PC-9 (cell line): ENCODE measurements around the gene UVRAG. TPM values are rescaled to one million over a fixed set of nuclear protein-coding genes. Genes with fewer than 3 reads are reported as not detected.
"Not testable (repeated sequence)": the region's sequence is repeated elsewhere in the genome, so short reads cannot be mapped to it uniquely, and the experiment has no call there.

ENCODE experiments used
- BruUV-seq: library from RNA; stranded (reverse); fragments of 400-500 nt; replicated peaks from 2 replicates; lab custom pipeline; 2021; lab: Mats Ljungman, UMichigan
- CTCF ChIA-PET: fragments of 300-600 bp; sonication (Branson Sonifier 250); formaldehyde crosslinking; loops from one replicate; lab custom pipeline; 2022; ENCODE audit warnings: antibody characterized with exemption; lab: Charles Lee
- POLR2A ChIA-PET: fragments of 300-600 bp; sonication (Branson Sonifier 250); formaldehyde crosslinking; loops from one replicate; lab custom pipeline; 2022; ENCODE audit warnings: antibody characterized with exemption; ENCODE audit not compliant: unreplicated experiment; lab: Charles Lee
- DNase-seq, 2 experiments: peaks; one replicate each; pipeline versions ENCODE4 v3.0.0 to v3.0.0-alpha.2; 2015 to 2022; ENCODE audit warnings: mixed read lengths in 1 of 2
- H2AFZ ChIP-seq: fragments of 200-600 bp; sonication (generic); 2 replicates; pipeline ENCODE4 v1.8.1; 2017; ENCODE audit warnings: antibody characterized with exemption
- H3F3A ChIP-seq: fragments of 200-600 bp; sonication (generic); 2 replicates; pipeline ENCODE4 v1.8.1; 2017; ENCODE audit warnings: antibody characterized with exemption, mild to moderate bottlenecking, low read depth; ENCODE audit not compliant: insufficient read depth
- H3K27ac ChIP-seq: fragments of 200-600 bp; sonication (generic); 2 replicates; pipeline ENCODE4 v1.6.1; 2016; ENCODE audit warnings: mixed run types
- H3K27me3 ChIP-seq: fragments of 200-600 bp; sonication (generic); 2 replicates; pipeline ENCODE4 v1.6.1; 2016; ENCODE audit warnings: low read depth, mixed run types; ENCODE audit not compliant: insufficient read depth
- H3K36me3 ChIP-seq: fragments of 200-600 bp; sonication (generic); 2 replicates; pipeline ENCODE4 v1.6.1; 2016; ENCODE audit warnings: low read depth, mixed run types
- H3K4me1 ChIP-seq: fragments of 200-600 bp; sonication (generic); replicated peaks from 2 replicates; pipeline ENCODE4 v1.6.1; 2016; ENCODE audit warnings: mixed run types; ENCODE audit not compliant: insufficient read depth
- H3K4me2 ChIP-seq: fragments of 200-600 bp; sonication (generic); 2 replicates; pipeline ENCODE4 v1.6.1; 2017; ENCODE audit warnings: mixed run types
- H3K4me3 ChIP-seq: fragments of 200-600 bp; sonication (generic); 2 replicates; pipeline ENCODE4 v1.6.1; 2016; ENCODE audit warnings: mixed run types
- H3K79me2 ChIP-seq: fragments of 200-600 bp; sonication (generic); 2 replicates; pipeline ENCODE4 v1.6.1; 2017; ENCODE audit warnings: low read depth, mixed run types
- H3K9me2 ChIP-seq: fragments of 200-600 bp; sonication (generic); 2 replicates; pipeline ENCODE4 v1.8.1; 2017; ENCODE audit warnings: mild to moderate bottlenecking; ENCODE audit not compliant: insufficient read depth
- H3K9me3 ChIP-seq: fragments of 200-600 bp; sonication (generic); 2 replicates; pipeline ENCODE4 v1.8.1; 2016; ENCODE audit warnings: low read depth; ENCODE audit not compliant: insufficient read depth
- H4K20me1 ChIP-seq: fragments of 200-600 bp; sonication (generic); 2 replicates; pipeline ENCODE4 v1.8.1; 2017; ENCODE audit not compliant: insufficient read depth
- EZH2 ChIP-seq: fragments of 200-600 bp; sonication (generic); IDR thresholded peaks from 2 replicates; pipeline ENCODE4 v1.8.0; 2017; ENCODE audit warnings: antibody characterized with exemption, low read depth
- intact Hi-C: fragments of 100-400 bp; cut with micrococcal nuclease; formaldehyde crosslinking; loops from one replicate; pipeline ENCODE4 v1.10.0; 2022; ENCODE audit not compliant: unreplicated experiment
- total RNA-seq: library from RNA; stranded (reverse); gene quantifications from 2 replicates; pipeline ENCODE4 v1.2.3, GENCODE V29; 2021
- TF ChIP-seq, protein P1 (sequence below): fragments of 200-600 bp; sonication (generic); conservative IDR thresholded peaks from 2 replicates; pipeline ENCODE4 v1.6.1; 2017; ENCODE audit warnings: mixed run types, antibody characterized with exemption, mild to moderate bottlenecking, moderate library complexity

Gene UVRAG
- total RNA-seq, 1 experiment from 2014 or later, result 20.4 TPM

GRCh38 chr11:75851203-75851602 is 36.2 kb downstream of the UVRAG start:
- TF ChIP-seq EZH2, result no peak
- TF ChIP-seq, protein P1, sequence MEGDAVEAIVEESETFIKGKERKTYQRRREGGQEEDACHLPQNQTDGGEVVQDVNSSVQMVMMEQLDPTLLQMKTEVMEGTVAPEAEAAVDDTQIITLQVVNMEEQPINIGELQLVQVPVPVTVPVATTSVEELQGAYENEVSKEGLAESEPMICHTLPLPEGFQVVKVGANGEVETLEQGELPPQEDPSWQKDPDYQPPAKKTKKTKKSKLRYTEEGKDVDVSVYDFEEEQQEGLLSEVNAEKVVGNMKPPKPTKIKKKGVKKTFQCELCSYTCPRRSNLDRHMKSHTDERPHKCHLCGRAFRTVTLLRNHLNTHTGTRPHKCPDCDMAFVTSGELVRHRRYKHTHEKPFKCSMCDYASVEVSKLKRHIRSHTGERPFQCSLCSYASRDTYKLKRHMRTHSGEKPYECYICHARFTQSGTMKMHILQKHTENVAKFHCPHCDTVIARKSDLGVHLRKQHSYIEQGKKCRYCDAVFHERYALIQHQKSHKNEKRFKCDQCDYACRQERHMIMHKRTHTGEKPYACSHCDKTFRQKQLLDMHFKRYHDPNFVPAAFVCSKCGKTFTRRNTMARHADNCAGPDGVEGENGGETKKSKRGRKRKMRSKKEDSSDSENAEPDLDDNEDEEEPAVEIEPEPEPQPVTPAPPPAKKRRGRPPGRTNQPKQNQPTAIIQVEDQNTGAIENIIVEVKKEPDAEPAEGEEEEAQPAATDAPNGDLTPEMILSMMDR, result no peak
- H2AFZ ChIP-seq, result no peak overlapping the region
- intact Hi-C loops, result no loop called here
- CTCF ChIA-PET, result interaction anchor here (0.7 kb wide), 1 partner anchor 145 kb away, joined by 5 read pairs; no protein-coding TSS in a partner anchor
- H4K20me1 ChIP-seq, result no peaks in the 10 kb centered on the region
- H3K36me3 ChIP-seq, result no peaks in the 10 kb centered on the region; the same call in 1 of the 2 replicates
- no peak overlapping the region for H3K4me3 ChIP-seq
- no peaks in the 10 kb centered on the region for H3K9me2 ChIP-seq
- H3K27ac ChIP-seq, result no peak overlapping the region
- BruUV-seq, result no TSS peak
- POLR2A ChIA-PET, result interaction anchor here (0.6 kb wide), 1 partner anchor 309 kb away, joined by 4 read pairs; no protein-coding TSS in a partner anchor
- no peaks in the 10 kb centered on the region for H3F3A ChIP-seq
- H3K9me3 ChIP-seq, result no peaks in the 10 kb centered on the region
- H3K4me1 ChIP-seq, result no peaks in the 10 kb centered on the region
- no peaks in the 10 kb centered on the region for H3K27me3 ChIP-seq
- H3K4me2 ChIP-seq, result no peak overlapping the region
- 0 out of 2 replicates have a peak, but pooled peaks cover 12% of the 10 kb centered on the region for H3K79me2 ChIP-seq
- DNase-seq, result no peak

DNA sequence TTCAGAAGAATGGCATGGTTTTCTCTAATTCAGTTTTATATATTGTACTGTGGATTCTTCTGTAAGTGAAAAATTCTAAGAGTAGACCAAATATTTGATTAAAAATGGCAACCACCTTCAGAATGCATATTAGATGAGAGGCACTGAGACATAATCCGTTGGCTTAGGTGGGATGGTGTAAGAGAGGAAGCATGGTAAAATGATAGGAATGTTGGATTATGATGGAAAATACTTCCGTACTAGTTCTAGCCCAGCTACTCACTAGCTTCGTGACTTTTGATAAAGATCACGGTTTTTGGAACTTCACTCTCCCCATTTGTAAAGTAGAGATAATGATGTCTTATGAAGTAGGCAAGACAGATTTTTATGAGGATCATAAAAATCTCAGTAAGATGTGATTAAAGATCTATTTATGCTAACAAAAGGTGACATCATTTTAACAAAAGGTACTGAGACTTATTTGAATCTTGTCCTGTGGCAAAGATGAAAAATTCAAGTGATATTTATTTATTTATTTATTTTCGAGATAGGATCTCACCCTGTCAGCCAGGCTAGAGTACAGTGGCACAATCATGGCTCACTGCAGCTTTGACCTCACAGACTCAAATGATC is 37.5 kb downstream of the UVRAG start:
- POLR2A ChIA-PET, result no interaction called here
- DNase-seq, result no peak
- Histone ChIP-seq H3K9me3 (no peaks in the 10 kb centered on the region), H2AFZ (no peak overlapping the region), H4K20me1 (no peaks in the 10 kb centered on the region), H3F3A (no peaks in the 10 kb centered on the region; the same call in 1 of the 2 replicates), H3K4me3 (no peak overlapping the region), H3K36me3 (no peaks in the 10 kb centered on the region; the same call in 1 of the 2 replicates), H3K79me2 (0 out of 2 replicates have a peak, but pooled peaks cover 12% of the 10 kb centered on the region), H3K4me1 (peaks cover 9% of the 10 kb centered on the region; the same call in 1 of the 2 replicates), H3K4me2 (no peak overlapping the region), H3K9me2 (no peaks in the 10 kb centered on the region), H3K27me3 (no peaks in the 10 kb centered on the region), H3K27ac (no peak overlapping the region)
- TF ChIP-seq EZH2, result no peak
- TF ChIP-seq, protein P1, result no peak
- no TSS peak for BruUV-seq
- CTCF ChIA-PET, result no interaction called here
- intact Hi-C loops, result no loop called here

- H3K4me3 ChIP-seq, H2AFZ ChIP-seq, H3K36me3 ChIP-seq, H3K9me3 ChIP-seq, H3K4me2 ChIP-seq, BruUV-seq, H3K27me3 ChIP-seq, H3K27ac ChIP-seq, intact Hi-C loops, CTCF ChIA-PET, H4K20me1 ChIP-seq, DNase-seq, POLR2A ChIA-PET, H3K79me2 ChIP-seq, H3K9me2 ChIP-seq, H3F3A ChIP-seq: not testable (repeated sequence)
- H3K4me1 ChIP-seq, result peaks cover 20% of the 10 kb centered on the region
Measured at GRCh38 chr11:75853563-75853962, 38.6 kb downstream of the UVRAG start.
